H9 (cell line): Measurements from ENCODE around the gene TATDN2. TPM values are rescaled to one million over a fixed set of nuclear protein-coding genes. Genes with fewer than 3 reads are reported as not detected.

ENCODE experiments used
- DNase-seq: peaks from one replicate; pipeline ENCODE4 v3.0.0-alpha.2; 2017
- H2AFZ ChIP-seq: one replicate; pipeline ENCODE4 v1.6.1; 2013; ENCODE audit warnings: mild to moderate bottlenecking, low read length, control low read depth, moderate library complexity
- H2AK5ac ChIP-seq: 2 replicates; pipeline ENCODE4 v1.6.1; 2013; ENCODE audit warnings: low read length, control low read depth, mixed read lengths; ENCODE audit not compliant: insufficient read length
- H2BK120ac ChIP-seq: one replicate; pipeline ENCODE4 v1.6.1; 2013; ENCODE audit warnings: low read depth, mild to moderate bottlenecking, low read length, control low read depth, inconsistent platforms; ENCODE audit not compliant: poor library complexity, severe bottlenecking
- H2BK12ac ChIP-seq: 2 replicates; pipeline ENCODE4 v1.6.1; 2013; ENCODE audit warnings: low read length, control low read depth, mixed read lengths, low read depth; ENCODE audit not compliant: insufficient read length
- H2BK15ac ChIP-seq: 2 replicates; pipeline ENCODE4 v1.6.1; 2013; ENCODE audit warnings: low read depth, low read length, control low read depth
- H2BK20ac ChIP-seq: one replicate; pipeline ENCODE4 v1.6.1; 2013; ENCODE audit warnings: low read depth, mild to moderate bottlenecking, low read length, control low read depth, inconsistent platforms; ENCODE audit not compliant: poor library complexity, severe bottlenecking
- H2BK5ac ChIP-seq: 2 replicates; pipeline ENCODE4 v1.6.1; 2013; ENCODE audit warnings: low read length, control low read depth, mixed read lengths; ENCODE audit not compliant: insufficient read length
- H3K14ac ChIP-seq: 2 replicates; pipeline ENCODE4 v1.6.1; 2013; ENCODE audit warnings: low read length, control low read depth; ENCODE audit not compliant: insufficient read depth
- H3K18ac ChIP-seq: 2 replicates; pipeline ENCODE4 v1.6.1; 2013; ENCODE audit warnings: low read depth, mild to moderate bottlenecking, mixed read lengths, low read length, control low read depth; ENCODE audit not compliant: insufficient read length
- H3K23ac ChIP-seq: 2 replicates; pipeline ENCODE4 v1.6.1; 2013; ENCODE audit warnings: low read length, control low read depth, mixed read lengths, low read depth; ENCODE audit not compliant: insufficient read length
- H3K23me2 ChIP-seq: 2 replicates; pipeline ENCODE4 v1.6.1; 2013; ENCODE audit warnings: low read depth, mild to moderate bottlenecking, mixed read lengths, low read length, control low read depth; ENCODE audit not compliant: insufficient read length, poor library complexity, severe bottlenecking
- H3K27ac ChIP-seq: 2 replicates; pipeline ENCODE4 v1.5.1; 2013; ENCODE audit warnings: low read length, control low read depth, mixed read lengths, low read depth; ENCODE audit not compliant: insufficient read length
- H3K27me3 ChIP-seq: 2 replicates; pipeline ENCODE4 v1.6.1; 2013; ENCODE audit warnings: low read length, control low read depth, inconsistent platforms; ENCODE audit not compliant: insufficient read depth
- H3K4ac ChIP-seq: 2 replicates; pipeline ENCODE4 v1.6.1; 2013; ENCODE audit warnings: low read depth, mild to moderate bottlenecking, control low read depth, inconsistent platforms, low read length, moderate library complexity
- H3K4me1 ChIP-seq: 2 replicates; pipeline ENCODE4 v1.6.1; 2013; ENCODE audit warnings: low read length, control low read depth, inconsistent platforms; ENCODE audit not compliant: insufficient read depth
- H3K4me2 ChIP-seq: 2 replicates; pipeline ENCODE4 v1.6.1; 2013; ENCODE audit warnings: low read length, control low read depth, mixed read lengths; ENCODE audit not compliant: insufficient read length, insufficient read depth
- H3K56ac ChIP-seq: 2 replicates; pipeline ENCODE4 v1.6.1; 2013; ENCODE audit warnings: low read depth, mild to moderate bottlenecking, mixed read lengths, low read length, control low read depth; ENCODE audit not compliant: insufficient read length
- H3K79me1 ChIP-seq: 2 replicates; pipeline ENCODE4 v1.6.1; 2013; ENCODE audit warnings: low read depth, mild to moderate bottlenecking, moderate library complexity, low read length, control low read depth, inconsistent platforms; ENCODE audit not compliant: insufficient read depth, poor library complexity, severe bottlenecking
- H3K79me2 ChIP-seq: 2 replicates; pipeline ENCODE4 v1.6.1; 2013; ENCODE audit warnings: low read length, control low read depth, inconsistent platforms; ENCODE audit not compliant: insufficient read depth
- H3K9ac ChIP-seq: 2 replicates; pipeline ENCODE4 v1.6.1; 2013; ENCODE audit warnings: low read length, control low read depth, mixed read lengths; ENCODE audit not compliant: insufficient read length; ENCODE audit errors: extremely low read depth
- H3K9me3 ChIP-seq: one replicate; pipeline ENCODE4 v1.6.1; 2013; ENCODE audit warnings: low read depth, low read length, inconsistent platforms; ENCODE audit not compliant: control insufficient read depth
- H3T11ph ChIP-seq: one replicate; pipeline ENCODE4 v1.6.1; 2013; ENCODE audit warnings: mild to moderate bottlenecking, low read length, control low read depth, inconsistent platforms
- H4K20me1 ChIP-seq: one replicate; pipeline ENCODE4 v1.6.1; 2013; ENCODE audit not compliant: control insufficient read depth, insufficient read length, insufficient read depth
- H4K5ac ChIP-seq: 2 replicates; pipeline ENCODE4 v1.6.1; 2013; ENCODE audit warnings: low read depth, mild to moderate bottlenecking, mixed read lengths, low read length, control low read depth; ENCODE audit not compliant: insufficient read length
- H4K8ac ChIP-seq: replicated peaks from 2 replicates; pipeline ENCODE4 v1.6.1; 2013; ENCODE audit warnings: low read length, control low read depth, mixed read lengths, low read depth; ENCODE audit not compliant: insufficient read length
- H4K91ac ChIP-seq: 2 replicates; pipeline ENCODE4 v1.6.1; 2013; ENCODE audit warnings: low read depth, mild to moderate bottlenecking, moderate library complexity, mixed read lengths, low read length, control low read depth; ENCODE audit not compliant: insufficient read length
- H3K27ac Mint-ChIP-seq, 3 experiments: 2 replicates in 2 of 3; 3 replicates in 1 of 3; pipeline ENCODE4 v1.8.0; 2020 to 2021; ENCODE audit warnings: mixed read lengths in 3 of 3, mild to moderate bottlenecking in 1 of 3, moderate library complexity in 1 of 3
- H3K27me3 Mint-ChIP-seq: 2 replicates; pipeline ENCODE4 v1.8.0; 2021; ENCODE audit warnings: low read depth, mild to moderate bottlenecking, moderate library complexity, mixed read lengths
- H3K36me3 Mint-ChIP-seq, 3 experiments: 2 replicates in 2 of 3; 3 replicates in 1 of 3; pipeline ENCODE4 v1.8.0; 2020 to 2021; ENCODE audit warnings: low read depth in 3 of 3, mixed read lengths in 3 of 3; ENCODE audit not compliant: insufficient read depth in 1 of 3
- H3K4me1 Mint-ChIP-seq, 2 experiments: 2 replicates each; pipeline ENCODE4 v1.8.0; 2020; ENCODE audit warnings: mixed read lengths in 2 of 2
- H3K4me3 Mint-ChIP-seq, 2 experiments: 2 replicates in 1 of 2; 3 replicates in 1 of 2; pipeline ENCODE4 v1.8.0; 2020 to 2021; ENCODE audit warnings: mild to moderate bottlenecking in 2 of 2, mixed read lengths in 2 of 2, moderate library complexity in 1 of 2
- H3K9me3 Mint-ChIP-seq, 2 experiments: 2 replicates in 1 of 2; 3 replicates in 1 of 2; pipeline ENCODE4 v1.8.0; 2020; ENCODE audit warnings: mild to moderate bottlenecking in 2 of 2, mixed read lengths in 2 of 2, moderate library complexity in 1 of 2
- WGBS: extraction: QIAGEN DNeasy Blood & Tissue Kit; methylation state at CpG from one replicate; pipeline ENCODE4 v1.1.7; 2013; ENCODE audit warnings: missing lambda C conversion rate, low lambda C conversion rate, mixed read lengths; ENCODE audit not compliant: insufficient read length; ENCODE audit errors: extremely low coverage; 5-methylcytosine and 5-hydroxymethylcytosine counted together
- total RNA-seq: library from RNA; stranded (reverse); gene quantifications from 2 replicates; pipeline ENCODE4 v1.2.1, GENCODE V29; 2021
- TF ChIP-seq, protein P1 (sequence below): fragments of 200-600 bp; sonication (generic); conservative IDR thresholded peaks from 3 replicates; pipeline ENCODE4 v1.8.0; 2021; ENCODE audit warnings: antibody characterized with exemption, mild to moderate bottlenecking

TATDN2 gene
- total RNA-seq, 1 experiment from 2014 or later = 34.4 TPM

DNA sequence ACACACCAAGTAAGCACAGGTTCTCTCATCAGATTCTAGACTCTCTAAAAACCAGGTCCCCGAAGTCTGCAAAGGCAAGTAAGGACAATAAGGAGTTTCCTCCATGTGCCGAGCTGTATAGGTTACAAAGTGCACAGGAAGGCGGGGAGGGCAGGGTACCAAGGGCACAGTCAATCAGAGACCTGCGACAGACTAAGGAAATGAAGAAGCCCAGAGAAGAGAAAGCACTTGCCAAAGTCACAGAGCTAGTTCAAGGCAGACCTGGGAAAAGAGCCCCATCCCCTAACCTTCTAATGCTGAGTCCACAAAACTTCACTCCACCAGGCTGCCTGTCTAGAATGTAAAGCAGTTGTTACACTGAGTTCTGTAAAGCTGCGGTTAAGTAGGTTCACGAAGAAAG is 71.0 kb downstream of the TATDN2 start:
- Mint-ChIP-seq H3K27ac (no peak overlapping the region), H3K4me1 (peaks cover 0 to 8% of the 10 kb centered on the region in 2 experiments; a peak in 3 of 4 replicates), H3K9me3 (no peaks in the 10 kb centered on the region), H3K4me3 (peak overlapping the region; percentile 97 to 98), H3K36me3 (peaks cover 16 to 43% (median 35%) of the 10 kb centered on the region in 3 experiments; a peak in 6 of 7 replicates), H3K27me3 (0 out of 2 replicates have a peak, but pooled peaks cover 1% of the 10 kb centered on the region)
- no peak overlapping the region for H3K18ac ChIP-seq
- H3K4ac ChIP-seq = no peak overlapping the region
- H4K5ac ChIP-seq = no peak overlapping the region
- no peak overlapping the region for H2BK15ac ChIP-seq
- H3K9ac ChIP-seq = no peak overlapping the region
- H2BK12ac ChIP-seq = no peak overlapping the region
- H4K8ac ChIP-seq = no peak overlapping the region
- H2BK5ac ChIP-seq = no peak overlapping the region
- no peak overlapping the region for H3K27ac ChIP-seq
- no peaks in the 10 kb centered on the region for H4K20me1 ChIP-seq
- no peak overlapping the region for H4K91ac ChIP-seq
- TF ChIP-seq, protein P1, sequence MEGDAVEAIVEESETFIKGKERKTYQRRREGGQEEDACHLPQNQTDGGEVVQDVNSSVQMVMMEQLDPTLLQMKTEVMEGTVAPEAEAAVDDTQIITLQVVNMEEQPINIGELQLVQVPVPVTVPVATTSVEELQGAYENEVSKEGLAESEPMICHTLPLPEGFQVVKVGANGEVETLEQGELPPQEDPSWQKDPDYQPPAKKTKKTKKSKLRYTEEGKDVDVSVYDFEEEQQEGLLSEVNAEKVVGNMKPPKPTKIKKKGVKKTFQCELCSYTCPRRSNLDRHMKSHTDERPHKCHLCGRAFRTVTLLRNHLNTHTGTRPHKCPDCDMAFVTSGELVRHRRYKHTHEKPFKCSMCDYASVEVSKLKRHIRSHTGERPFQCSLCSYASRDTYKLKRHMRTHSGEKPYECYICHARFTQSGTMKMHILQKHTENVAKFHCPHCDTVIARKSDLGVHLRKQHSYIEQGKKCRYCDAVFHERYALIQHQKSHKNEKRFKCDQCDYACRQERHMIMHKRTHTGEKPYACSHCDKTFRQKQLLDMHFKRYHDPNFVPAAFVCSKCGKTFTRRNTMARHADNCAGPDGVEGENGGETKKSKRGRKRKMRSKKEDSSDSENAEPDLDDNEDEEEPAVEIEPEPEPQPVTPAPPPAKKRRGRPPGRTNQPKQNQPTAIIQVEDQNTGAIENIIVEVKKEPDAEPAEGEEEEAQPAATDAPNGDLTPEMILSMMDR = no peak
- no peak overlapping the region for H3K56ac ChIP-seq
- H2BK20ac ChIP-seq = no peak overlapping the region
- no peaks in the 10 kb centered on the region for H3K9me3 ChIP-seq
- peaks cover 12% of the 10 kb centered on the region for H3K79me2 ChIP-seq
- peak overlapping the region; percentile 35 for H3K4me2 ChIP-seq
- H3K14ac ChIP-seq = no peak overlapping the region
- H3K23me2 ChIP-seq = peaks cover 5% of the 10 kb centered on the region
- no peak overlapping the region for H2BK120ac ChIP-seq
- H3K27me3 ChIP-seq = no peaks in the 10 kb centered on the region
- no peak overlapping the region for H3T11ph ChIP-seq
- H3K23ac ChIP-seq = no peak overlapping the region
- WGBS = no CpG with 5 or more reads among the region's 6 CpGs
- DNase-seq = no peak
- no peaks in the 10 kb centered on the region for H3K4me1 ChIP-seq
- no peaks in the 10 kb centered on the region for H3K79me1 ChIP-seq
- H2AK5ac ChIP-seq = no peak overlapping the region
- no peak overlapping the region for H2AFZ ChIP-seq
